Measurements from ENCODE around the gene DACT2.

DACT2 gene

GRCh38 chr6:168348186-168348585, 28.6 kb upstream of the DACT2 start:
- DNase-seq (ENCODE audit: low spot score): no peak

GRCh38 chr6:168347615-168348014, 28.0 kb upstream of the DACT2 start:
- no peak for DNase-seq (ENCODE audit: low spot score)

- no peak for DNase-seq (ENCODE audit: low spot score)
Measured at GRCh38 chr6:168347053-168347452, 27.5 kb upstream of the DACT2 start.

GRCh38 chr6:168345896-168346754, 26.5 kb upstream of the DACT2 start:
- DNase-seq (ENCODE audit: low spot score): no peak

- DNase-seq (ENCODE audit: low spot score): no peak
Measured at GRCh38 chr6:168345266-168345665, 25.7 kb upstream of the DACT2 start.

- DNase-seq (ENCODE audit: low spot score): no peak
Measured at GRCh38 chr6:168344338-168344737, 24.8 kb upstream of the DACT2 start.

GRCh38 chr6:168343239-168344150, 23.9 kb upstream of the DACT2 start:
- DNase-seq (ENCODE audit: low spot score): no peak

- no peak for DNase-seq (ENCODE audit: low spot score)
Measured at GRCh38 chr6:168342636-168343035, 23.1 kb upstream of the DACT2 start.

GRCh38 chr6:168341280-168341900, 21.8 kb upstream of the DACT2 start:
- no peak for DNase-seq (ENCODE audit: low spot score)

- no peak for DNase-seq (ENCODE audit: low spot score)
Measured at GRCh38 chr6:168340819-168341218, 21.2 kb upstream of the DACT2 start.

- no peak for DNase-seq (ENCODE audit: low spot score)
Measured at GRCh38 chr6:168338777-168339176, 19.2 kb upstream of the DACT2 start.

- DNase-seq (ENCODE audit: low spot score): no peak
Measured at GRCh38 chr6:168336967-168337366, 17.4 kb upstream of the DACT2 start.

GRCh38 chr6:168333989-168334388, 14.4 kb upstream of the DACT2 start:
- no peak for DNase-seq (ENCODE audit: low spot score)

- no peak for DNase-seq (ENCODE audit: low spot score)
Measured at GRCh38 chr6:168333491-168333890, 13.9 kb upstream of the DACT2 start.

GRCh38 chr6:168333039-168333438, 13.5 kb upstream of the DACT2 start:
- DNase-seq (ENCODE audit: low spot score): peak; percentile 36

- DNase-seq (ENCODE audit: low spot score): no peak
Measured at GRCh38 chr6:168332020-168332419, 12.4 kb upstream of the DACT2 start.

GRCh38 chr6:168331058-168331457, 11.5 kb upstream of the DACT2 start:
- no peak for DNase-seq (ENCODE audit: low spot score)

- no peak for DNase-seq (ENCODE audit: low spot score)
Measured at GRCh38 chr6:168330403-168330802, 10.8 kb upstream of the DACT2 start.

- DNase-seq (ENCODE audit: low spot score): no peak
Measured at GRCh38 chr6:168328086-168328485, 8.5 kb upstream of the DACT2 start.

- no peak for DNase-seq (ENCODE audit: low spot score)
Measured at GRCh38 chr6:168326294-168327261, 7.0 kb upstream of the DACT2 start.

GRCh38 chr6:168322966-168323365, 3.4 kb upstream of the DACT2 start:
- no peak for DNase-seq (ENCODE audit: low spot score)
